Ectodermal cell (in vitro differentiated cells): ENCODE results near the gene PLA2G12A.

Experiments used
- H3K27ac ChIP-seq: 2 replicates; pipeline ENCODE4 v1.7.0; 2013; ENCODE audit warnings: mild to moderate bottlenecking, low read depth, low read length; ENCODE audit not compliant: insufficient read depth, poor library complexity, severe bottlenecking
- H3K27me3 ChIP-seq: 2 replicates; pipeline ENCODE4 v1.7.0; 2013; ENCODE audit warnings: mild to moderate bottlenecking, low read length; ENCODE audit not compliant: insufficient read depth, control insufficient read depth, poor library complexity, severe bottlenecking
- H3K36me3 ChIP-seq: one replicate; pipeline ENCODE4 v1.7.0; 2013; ENCODE audit warnings: low read length; ENCODE audit not compliant: control insufficient read depth, insufficient read depth
- H3K4me1 ChIP-seq: one replicate; pipeline ENCODE4 v1.7.0; 2013; ENCODE audit warnings: low read length; ENCODE audit not compliant: control insufficient read depth, insufficient read depth
- H3K4me3 ChIP-seq: 2 replicates; pipeline ENCODE4 v1.7.0; 2013; ENCODE audit warnings: low read depth, low read length, control low read depth; ENCODE audit not compliant: insufficient read depth
- H3K9me3 ChIP-seq: 2 replicates; pipeline ENCODE4 v1.7.0; 2013; ENCODE audit warnings: mild to moderate bottlenecking, low read length, moderate library complexity; ENCODE audit not compliant: control insufficient read depth
- WGBS, 2 experiments: methylation state at CpG; one replicate each; pipeline ENCODE4 v1.1.7; 2013; ENCODE audit warnings: missing lambda C conversion rate in 2 of 2; 5-methylcytosine and 5-hydroxymethylcytosine counted together

The PLA2G12A gene

DNA sequence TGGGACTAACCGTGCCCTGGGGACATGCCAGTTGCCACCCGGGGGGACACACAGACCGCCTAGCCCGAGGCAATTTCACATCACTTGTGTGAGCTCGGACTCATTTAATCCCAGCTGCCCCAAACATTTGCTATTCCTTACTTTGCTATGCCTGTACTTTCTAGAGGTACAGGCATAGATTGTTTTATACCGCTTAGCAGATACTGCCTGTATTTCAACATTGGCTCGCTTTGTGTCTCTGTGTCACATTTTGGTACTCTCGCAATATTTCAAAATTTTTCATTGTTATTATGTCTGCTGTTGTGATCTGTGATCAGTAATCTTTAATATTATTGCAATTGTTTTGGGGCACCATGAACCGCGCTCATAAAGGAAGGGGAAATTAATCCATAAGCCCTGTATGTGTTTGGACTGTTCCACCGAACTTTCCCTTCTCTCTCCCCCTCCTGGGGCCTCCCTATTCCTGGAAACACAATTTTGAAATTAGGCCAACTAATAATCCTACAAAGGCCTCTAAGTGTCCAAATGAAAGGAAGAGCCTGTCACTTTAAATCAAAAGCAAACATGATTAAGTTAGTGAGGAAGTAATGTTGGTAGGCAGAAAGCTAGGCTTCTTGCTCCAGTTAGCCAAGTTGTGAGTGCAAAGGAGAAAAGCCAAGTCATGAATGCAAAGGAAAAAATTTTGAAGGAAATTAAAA, 26.1 kb downstream of the PLA2G12A start:
- H3K4me3 ChIP-seq: peak overlapping the region; percentile 48
- no peak overlapping the region for H3K27ac ChIP-seq
- 49 to 50% methylated on average over 11 of the region's 11 CpGs for WGBS, 2 experiments
- H3K36me3 ChIP-seq: no peaks in the 10 kb centered on the region
- H3K27me3 ChIP-seq: no peaks in the 10 kb centered on the region
- peaks cover 12% of the 10 kb centered on the region for H3K4me1 ChIP-seq
- no peaks in the 10 kb centered on the region for H3K9me3 ChIP-seq

DNA sequence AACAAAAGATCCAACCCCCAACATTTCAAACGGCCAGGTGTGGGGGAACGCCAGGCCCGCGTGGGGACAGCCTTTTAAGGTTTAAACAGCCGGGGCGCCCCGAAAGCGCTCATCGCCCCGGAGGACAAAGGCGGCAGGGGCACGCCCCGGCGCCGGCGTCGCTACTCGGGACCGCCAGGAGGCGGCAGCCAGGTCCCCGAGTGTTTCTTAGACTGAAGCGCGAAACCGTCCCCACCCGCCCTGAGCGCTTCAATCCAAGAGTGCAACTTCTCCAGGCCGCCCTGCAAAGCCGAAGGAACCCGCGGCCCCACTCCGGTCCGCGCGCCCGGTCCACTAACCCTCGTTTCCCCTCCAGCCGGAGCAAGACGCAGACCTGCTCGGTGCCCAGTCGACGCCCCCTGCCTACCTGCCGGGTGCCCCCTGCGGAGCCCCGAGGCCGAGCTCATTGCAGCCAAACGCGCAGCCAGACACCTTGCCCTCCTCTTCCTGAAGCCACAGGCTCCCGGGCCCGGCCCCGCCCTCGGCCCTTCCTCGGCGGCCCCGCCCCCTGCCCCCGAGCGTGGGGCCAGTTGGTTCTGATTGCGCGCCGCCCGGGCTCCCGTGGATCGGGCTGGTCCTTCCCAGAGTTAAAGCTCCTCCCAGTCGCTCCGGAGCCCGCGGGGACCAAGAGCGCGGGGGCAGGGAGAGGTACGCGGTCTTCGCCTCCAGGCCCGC, 26.8 kb downstream of the PLA2G12A start, which contains the start of gene CASP6:
Gene CASP6, minus strand, starts transcription at position 496 of the 714 bp plus-strand sequence. Its CDS starts 50 bp downstream, at position 446.
- Histone ChIP-seq H3K4me3 (peak within 1 kb of the TSS; percentile 48), H3K4me1 (peaks cover 12% of the 10 kb centered on the region), H3K9me3 (no peaks in the 10 kb centered on the region), H3K27ac (peak within 1 kb of the TSS; percentile 91), H3K36me3 (no peaks in the 10 kb centered on the region), H3K27me3 (no peaks in the 10 kb centered on the region)
- WGBS, 2 experiments: 0% methylated on average over 72 of the region's 72 CpGs

DNA sequence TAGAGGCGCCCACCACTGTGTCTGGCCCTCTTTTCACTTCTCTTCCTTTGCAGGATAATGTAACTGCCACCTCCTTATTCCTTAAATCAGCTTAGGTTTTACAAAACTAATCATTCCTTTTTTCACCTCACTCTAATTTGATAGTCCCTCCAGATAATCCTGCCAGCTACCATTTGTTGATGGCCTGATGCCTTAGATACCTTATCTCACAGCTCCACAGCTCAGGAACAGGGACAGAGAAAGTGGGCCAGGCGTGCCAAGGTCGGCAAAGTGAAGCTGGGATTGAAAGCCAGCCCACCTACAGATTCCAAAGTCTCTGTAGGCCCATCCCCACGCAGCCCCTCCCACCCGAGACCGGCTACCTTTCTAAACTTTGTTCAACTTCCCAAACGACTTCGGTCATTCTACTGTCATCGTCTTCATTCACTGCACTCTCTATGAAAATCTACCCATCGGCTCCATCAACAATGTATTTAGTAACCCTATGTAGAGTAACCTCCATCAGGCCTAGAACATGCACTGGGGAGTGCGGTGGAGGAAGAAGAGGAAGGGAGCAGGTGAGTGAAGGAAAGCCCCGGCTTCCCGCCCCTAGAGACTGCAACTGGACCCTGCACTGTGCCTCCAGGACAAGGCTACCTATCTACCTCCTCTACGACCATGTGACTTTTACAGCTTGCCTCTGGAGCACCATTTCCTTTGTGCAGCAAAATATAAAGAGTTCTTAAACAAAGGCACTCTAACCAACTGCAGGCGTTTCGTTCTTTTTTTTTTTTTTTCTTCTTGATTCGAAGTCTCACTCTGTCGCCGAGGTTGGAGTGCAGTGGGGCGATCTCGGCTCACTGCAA, 28.1 kb downstream of the PLA2G12A start:
- Histone ChIP-seq H3K4me1 (peaks cover 12% of the 10 kb centered on the region), H3K4me3 (peak overlapping the region; percentile 48), H3K9me3 (no peaks in the 10 kb centered on the region), H3K27me3 (no peaks in the 10 kb centered on the region), H3K36me3 (peaks cover 4% of the 10 kb centered on the region), H3K27ac (no peak overlapping the region)
- 64 to 65% methylated on average over 21 of the region's 21 CpGs for WGBS, 2 experiments

DNA sequence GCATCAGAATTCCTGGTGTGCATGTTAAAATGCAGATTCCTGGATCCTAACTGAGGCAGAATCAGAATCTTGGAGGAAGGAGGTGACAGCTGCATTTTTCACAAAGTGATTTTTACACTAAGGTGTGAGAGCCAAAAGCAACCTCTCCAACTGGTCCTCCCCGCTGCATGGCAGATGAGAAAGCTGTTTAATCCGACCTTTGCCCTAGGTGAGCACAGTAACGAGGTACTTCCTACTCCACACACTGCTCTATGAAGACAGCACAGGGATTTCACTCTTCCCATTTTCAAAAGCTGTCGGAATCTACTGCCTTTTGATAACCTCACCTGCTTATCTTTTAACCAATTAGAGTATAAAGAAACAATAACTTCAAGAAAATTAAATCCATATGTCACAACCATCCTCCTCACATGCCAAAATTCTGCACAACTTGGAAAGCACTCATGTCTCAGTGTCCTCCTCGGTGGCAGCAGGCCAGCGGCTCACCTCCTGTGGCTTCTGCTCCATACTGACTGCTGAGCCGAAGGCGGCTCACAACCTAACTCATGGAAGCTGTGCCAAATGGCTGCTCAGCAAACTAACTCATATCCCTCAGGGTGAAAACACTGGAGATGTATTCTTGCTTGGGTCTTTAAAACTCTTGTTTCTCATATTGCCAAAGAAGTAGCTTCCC, 30.2 kb downstream of the PLA2G12A start:
- Histone ChIP-seq H3K9me3 (no peaks in the 10 kb centered on the region), H3K36me3 (peaks cover 4% of the 10 kb centered on the region), H3K27ac (no peak overlapping the region), H3K27me3 (no peaks in the 10 kb centered on the region), H3K4me1 (peaks cover 12% of the 10 kb centered on the region), H3K4me3 (no peak overlapping the region)
- WGBS, 2 experiments: 90 to 92% methylated on average over 8 of the region's 8 CpGs

DNA sequence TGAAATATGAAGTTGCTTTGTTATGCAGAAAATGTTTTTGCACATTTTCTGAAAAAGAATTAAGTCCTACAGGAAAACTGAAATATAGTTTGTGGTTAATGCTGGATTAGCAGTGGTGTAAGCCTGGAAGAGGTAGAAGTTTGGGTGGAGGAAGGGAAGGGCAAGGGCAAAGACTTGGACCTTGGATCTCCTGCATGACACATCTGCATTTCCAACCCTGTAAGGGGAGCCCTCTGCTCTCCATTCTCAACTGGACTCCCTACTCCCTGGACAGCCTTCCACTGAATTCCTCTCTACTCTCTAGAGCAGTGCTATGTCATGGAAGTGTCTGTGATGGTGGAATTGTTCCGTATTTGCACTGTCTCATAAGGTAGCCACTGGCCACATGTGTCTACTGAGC, 31.2 kb downstream of the PLA2G12A start:
- Histone ChIP-seq H3K4me3 (no peak overlapping the region), H3K36me3 (peaks cover 13% of the 10 kb centered on the region)
- WGBS, 2 experiments: 95 to 100% methylated on average over 1 of the region's 1 CpG

DNA sequence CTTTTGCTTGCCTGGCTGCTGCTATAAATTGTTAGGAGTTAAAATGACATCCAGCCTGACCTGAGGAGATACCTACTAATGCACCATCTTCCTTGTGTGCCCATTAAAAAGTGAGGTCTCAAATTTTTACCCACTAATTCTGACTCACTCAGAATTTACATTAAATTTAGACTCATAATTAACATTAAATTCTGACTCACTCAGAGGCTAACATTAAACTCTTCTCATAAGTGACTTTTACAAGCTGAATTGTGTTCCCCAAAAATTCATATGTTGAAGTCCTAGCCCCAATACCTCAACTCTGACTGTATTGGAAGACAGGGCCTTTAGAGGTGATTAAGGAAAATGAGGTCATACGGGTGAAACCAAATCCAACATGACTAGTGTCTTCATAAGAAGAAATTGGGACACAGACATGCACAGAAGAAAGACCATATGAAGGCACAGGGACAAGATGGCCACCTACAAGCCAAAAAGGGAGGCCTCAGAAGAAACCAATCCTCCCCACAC, 38.4 kb downstream of the PLA2G12A start:
- H3K4me1 ChIP-seq: no peaks in the 10 kb centered on the region
- H3K9me3 ChIP-seq: no peaks in the 10 kb centered on the region
- 94 to 100% methylated on average over 1 of the region's 1 CpG for WGBS, 2 experiments
- no peaks in the 10 kb centered on the region for H3K27me3 ChIP-seq
- H3K4me3 ChIP-seq: no peak overlapping the region
- peaks cover 24% of the 10 kb centered on the region for H3K36me3 ChIP-seq
- H3K27ac ChIP-seq: no peak overlapping the region

More for the DNA sequence above, 31.2 kb downstream of the PLA2G12A start:
- Histone ChIP-seq H3K9me3 (no peaks in the 10 kb centered on the region), H3K27me3 (no peaks in the 10 kb centered on the region), H3K4me1 (peaks cover 9% of the 10 kb centered on the region), H3K27ac (no peak overlapping the region)

DNA sequence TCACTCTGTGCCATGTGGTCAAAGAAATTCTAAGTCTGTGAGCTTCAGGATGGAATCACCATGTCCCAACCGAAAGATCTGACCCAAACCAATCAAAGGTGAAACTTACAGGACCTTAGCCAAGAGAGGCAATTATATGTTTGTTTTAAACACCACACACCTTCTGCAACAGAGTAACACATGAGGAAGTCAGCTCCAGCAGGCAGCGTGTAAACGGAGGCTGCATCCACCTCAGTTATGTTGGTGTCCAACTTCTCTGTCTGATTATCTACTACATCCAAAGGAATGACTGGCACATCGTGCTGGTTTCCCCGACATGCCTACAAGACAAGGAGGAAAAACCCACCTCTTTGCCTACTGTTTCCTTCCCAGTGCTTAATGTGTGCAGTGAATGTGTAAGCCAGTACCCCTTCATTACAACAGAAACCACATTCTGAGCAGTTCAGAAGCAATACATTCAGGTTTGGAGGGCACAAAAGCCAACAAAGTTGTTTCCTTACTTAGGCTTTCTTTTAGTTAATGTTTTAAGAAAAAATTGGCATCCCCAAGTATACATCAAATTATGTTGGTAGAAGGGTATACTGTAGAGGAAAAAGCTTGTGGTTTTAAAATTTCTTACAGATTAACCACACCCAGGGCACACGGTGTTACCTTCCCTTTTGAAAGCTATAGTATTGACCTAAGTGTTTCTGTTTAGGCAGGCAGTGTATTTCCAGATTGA, 39.0 kb downstream of the PLA2G12A start:
- no peak overlapping the region for H3K27ac ChIP-seq
- H3K27me3 ChIP-seq: no peaks in the 10 kb centered on the region
- WGBS, 2 experiments: 97% methylated on average over 5 to 6 of the region's 6 CpGs
- no peaks in the 10 kb centered on the region for H3K9me3 ChIP-seq
- H3K4me3 ChIP-seq: no peak overlapping the region
- H3K4me1 ChIP-seq: no peaks in the 10 kb centered on the region
- peaks cover 24% of the 10 kb centered on the region for H3K36me3 ChIP-seq

DNA sequence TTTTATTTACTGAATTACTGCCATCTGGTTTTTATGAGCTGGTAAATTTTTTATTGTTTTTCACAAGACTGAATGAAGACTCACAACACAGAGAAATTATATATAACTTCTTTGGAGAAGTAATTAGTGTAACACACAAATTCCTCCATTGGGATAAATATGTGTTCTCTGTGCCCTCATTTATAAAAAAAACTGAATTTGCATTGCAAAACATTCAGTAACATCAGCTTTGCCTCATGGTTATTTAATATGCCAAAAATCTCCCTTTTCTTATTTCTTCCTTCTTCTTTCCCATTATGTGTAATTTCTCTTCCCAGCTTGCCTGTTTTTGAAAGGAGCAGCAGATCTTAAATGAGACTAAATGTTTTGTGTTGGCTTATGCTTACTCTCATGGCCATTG, 45.1 kb downstream of the PLA2G12A start:
- peaks cover 2% of the 10 kb centered on the region for H3K36me3 ChIP-seq
- no peak overlapping the region for H3K4me3 ChIP-seq
- no peak overlapping the region for H3K27ac ChIP-seq
- no peaks in the 10 kb centered on the region for H3K4me1 ChIP-seq
- H3K9me3 ChIP-seq: no peaks in the 10 kb centered on the region
- no peaks in the 10 kb centered on the region for H3K27me3 ChIP-seq

DNA sequence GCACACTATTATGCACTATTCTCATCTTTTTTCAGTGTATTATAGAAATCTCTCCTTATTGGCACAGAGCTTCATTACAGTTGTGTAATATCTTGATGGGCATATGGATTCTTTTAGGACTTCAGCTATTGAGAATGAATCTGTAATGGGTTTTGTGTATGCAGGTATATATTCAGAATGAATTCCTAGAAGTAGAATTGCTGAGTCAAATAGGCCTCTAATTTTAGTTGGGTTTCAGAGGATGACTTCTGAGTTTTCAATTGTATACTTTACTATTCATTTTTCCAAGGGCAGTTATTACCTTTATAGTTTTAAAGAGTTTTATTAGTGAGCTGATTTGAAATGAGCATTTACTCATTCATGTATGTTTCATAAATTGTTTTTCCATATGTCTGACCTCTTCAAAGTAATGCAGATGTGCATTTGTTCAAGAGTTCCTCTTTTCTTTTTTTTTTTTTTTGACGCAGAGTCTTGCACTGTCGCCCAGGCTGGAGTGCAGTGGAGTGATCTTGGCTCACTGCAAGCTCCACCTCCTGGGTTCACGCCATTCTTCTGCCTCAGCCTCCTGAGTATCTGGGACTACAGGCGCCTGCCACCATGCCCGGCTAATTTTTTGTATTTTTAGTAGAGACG, 46.1 kb downstream of the PLA2G12A start:
- no peak overlapping the region for H3K27ac ChIP-seq
- H3K9me3 ChIP-seq: no peaks in the 10 kb centered on the region
- no peaks in the 10 kb centered on the region for H3K27me3 ChIP-seq
- no peaks in the 10 kb centered on the region for H3K4me1 ChIP-seq
- H3K4me3 ChIP-seq: no peak overlapping the region
- WGBS, 2 experiments: 94 to 95% methylated on average over 6 of the region's 6 CpGs
- no peaks in the 10 kb centered on the region for H3K36me3 ChIP-seq
